Keratinocyte (primary cell): ENCODE results near the gene TMEM144.

Experiments
- EZH2 ChIP-seq: IDR thresholded peaks from one replicate; pipeline ENCODE4 v1.6.1; 2012; ENCODE audit warnings: inconsistent platforms, mild to moderate bottlenecking, low read length, moderate library complexity
- TF ChIP-seq, protein P1 (sequence below), 3 experiments: IDR thresholded peaks in 1 of 3; conservative IDR thresholded peaks in 1 of 3; optimal IDR thresholded peaks in 1 of 3; 2 replicates in 2 of 3; 3 replicates in 1 of 3; pipeline versions ENCODE3 to v1.5.1; 2011; ENCODE audit warnings: low read length in 3 of 3, mild to moderate bottlenecking in 3 of 3, moderate library complexity in 2 of 3, control low read depth in 1 of 3, inconsistent platforms in 1 of 3; ENCODE audit not compliant: insufficient read depth in 2 of 3; ENCODE audit errors: extremely low read depth in 1 of 3

- TF ChIP-seq, protein P1, sequence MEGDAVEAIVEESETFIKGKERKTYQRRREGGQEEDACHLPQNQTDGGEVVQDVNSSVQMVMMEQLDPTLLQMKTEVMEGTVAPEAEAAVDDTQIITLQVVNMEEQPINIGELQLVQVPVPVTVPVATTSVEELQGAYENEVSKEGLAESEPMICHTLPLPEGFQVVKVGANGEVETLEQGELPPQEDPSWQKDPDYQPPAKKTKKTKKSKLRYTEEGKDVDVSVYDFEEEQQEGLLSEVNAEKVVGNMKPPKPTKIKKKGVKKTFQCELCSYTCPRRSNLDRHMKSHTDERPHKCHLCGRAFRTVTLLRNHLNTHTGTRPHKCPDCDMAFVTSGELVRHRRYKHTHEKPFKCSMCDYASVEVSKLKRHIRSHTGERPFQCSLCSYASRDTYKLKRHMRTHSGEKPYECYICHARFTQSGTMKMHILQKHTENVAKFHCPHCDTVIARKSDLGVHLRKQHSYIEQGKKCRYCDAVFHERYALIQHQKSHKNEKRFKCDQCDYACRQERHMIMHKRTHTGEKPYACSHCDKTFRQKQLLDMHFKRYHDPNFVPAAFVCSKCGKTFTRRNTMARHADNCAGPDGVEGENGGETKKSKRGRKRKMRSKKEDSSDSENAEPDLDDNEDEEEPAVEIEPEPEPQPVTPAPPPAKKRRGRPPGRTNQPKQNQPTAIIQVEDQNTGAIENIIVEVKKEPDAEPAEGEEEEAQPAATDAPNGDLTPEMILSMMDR (optimal IDR thresholded peaks at IDR 0.05 in 1 of 3, IDR thresholded peaks at IDR 0.05 in 1 of 3, conservative IDR thresholded peaks at IDR 0.05 in 1 of 3; ENCODE audit: extremely low read depth in 1 of 3, insufficient read depth in 2 of 3, low read length in 3 of 3), result no peak
- no peak for TF ChIP-seq EZH2
Measured at GRCh38 chr4:158250321-158250720, 40.0 kb downstream of the TMEM144 start.
